Choroid plexus epithelial cell (primary cell): Measurements from ENCODE around the gene CEPT1.

Source experiments
- DNase-seq: peaks from one replicate; pipeline ENCODE4 v3.0.0-alpha.2; 2010; ENCODE audit warnings: low read depth
- H3K4me3 ChIP-seq: 2 replicates; pipeline ENCODE4 v1.5.1; 2011; ENCODE audit warnings: low read depth, mild to moderate bottlenecking, control low read depth, low read length, moderate library complexity
- CTCF ChIP-seq: conservative IDR thresholded peaks from 2 replicates; pipeline ENCODE4 v1.5.1; 2011; ENCODE audit warnings: low read depth, mild to moderate bottlenecking, control low read depth, inconsistent platforms, low read length, moderate library complexity

Gene CEPT1

GRCh38 chr1:111133866-111134265 is 6.2 kb upstream of the CEPT1 start:
- DNase-seq = no peak
- no peak for TF ChIP-seq CTCF
- no peak overlapping the region for H3K4me3 ChIP-seq

DNA sequence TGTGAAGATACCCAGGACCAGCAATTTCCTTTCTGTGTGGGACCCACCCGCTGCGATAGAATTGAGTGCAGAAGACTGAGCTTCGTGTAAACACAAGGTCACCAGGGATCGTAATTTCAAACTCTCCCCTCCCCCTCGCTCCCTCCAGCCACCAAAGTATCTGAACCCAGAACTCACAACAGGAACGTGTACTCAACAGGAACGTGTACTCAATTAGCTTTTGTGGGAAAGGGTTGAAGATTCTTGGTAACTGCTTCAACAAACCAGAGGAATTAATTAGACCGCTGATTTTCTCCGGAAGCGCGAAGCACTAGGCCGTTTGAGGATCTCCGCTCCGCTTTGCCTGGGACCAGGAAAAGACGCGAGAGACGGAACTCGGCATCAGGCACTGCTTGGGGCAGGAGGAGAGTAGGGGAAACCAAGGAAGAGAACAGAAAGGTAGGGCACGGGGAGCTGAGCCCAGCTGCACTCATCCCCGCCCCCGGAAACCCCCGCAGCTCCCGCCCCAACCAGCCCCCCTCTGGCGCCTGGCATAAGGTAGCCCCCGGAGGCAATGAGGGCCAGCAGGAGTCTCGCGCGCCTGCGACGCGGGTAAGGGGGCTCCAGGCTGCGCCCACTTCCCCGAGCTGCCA is 583 bp upstream of the CEPT1 start:
- peak; percentile 67 for DNase-seq
- H3K4me3 ChIP-seq = peak overlapping the region; percentile 86
- no peak for TF ChIP-seq CTCF

- no peak for TF ChIP-seq CTCF
- DNase-seq = peak; percentile 44
Observed at GRCh38 chr1:111140680-111140967, 601 bp downstream of the CEPT1 start.

GRCh38 chr1:111141245-111142220 is 1.5 kb downstream of the CEPT1 start:
- H3K4me3 ChIP-seq = peak overlapping the region; percentile 86
- no peak for TF ChIP-seq CTCF
- no peak for DNase-seq

More at GRCh38 chr1:111140680-111140967, 601 bp downstream of the CEPT1 start:
- peak overlapping the region; percentile 86 for H3K4me3 ChIP-seq

DNA sequence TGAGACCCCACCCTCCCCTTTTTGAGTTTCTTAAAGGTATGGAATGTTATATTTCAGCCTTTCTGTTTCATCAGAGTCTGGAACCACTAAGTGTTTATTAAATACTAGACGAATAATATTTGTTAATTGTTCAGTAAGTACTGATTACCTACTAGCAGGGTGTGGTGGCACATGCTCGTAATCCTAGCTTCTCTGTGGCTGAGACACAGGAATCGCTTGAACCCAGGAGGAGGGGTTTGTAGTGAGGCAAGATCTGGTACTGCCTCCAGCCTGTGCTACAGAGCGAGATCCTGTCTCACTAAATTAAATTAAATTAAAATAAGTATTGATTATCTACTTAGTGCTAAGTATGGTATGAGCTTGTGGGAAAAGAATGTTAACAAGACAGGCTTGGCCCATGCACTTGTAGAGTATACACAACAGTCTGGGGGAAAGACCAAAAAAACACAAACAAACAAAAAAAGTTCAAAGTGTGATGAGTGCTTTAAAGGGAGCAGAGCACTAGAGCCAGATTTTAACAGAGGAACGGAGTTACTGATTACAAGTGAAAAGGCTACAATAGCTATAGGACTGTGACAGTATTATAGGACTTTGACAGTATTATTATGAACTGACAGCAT is 2.4 kb downstream of the CEPT1 start:
- DNase-seq = peak; percentile 4
- no peak for TF ChIP-seq CTCF
- no peak overlapping the region for H3K4me3 ChIP-seq

DNA sequence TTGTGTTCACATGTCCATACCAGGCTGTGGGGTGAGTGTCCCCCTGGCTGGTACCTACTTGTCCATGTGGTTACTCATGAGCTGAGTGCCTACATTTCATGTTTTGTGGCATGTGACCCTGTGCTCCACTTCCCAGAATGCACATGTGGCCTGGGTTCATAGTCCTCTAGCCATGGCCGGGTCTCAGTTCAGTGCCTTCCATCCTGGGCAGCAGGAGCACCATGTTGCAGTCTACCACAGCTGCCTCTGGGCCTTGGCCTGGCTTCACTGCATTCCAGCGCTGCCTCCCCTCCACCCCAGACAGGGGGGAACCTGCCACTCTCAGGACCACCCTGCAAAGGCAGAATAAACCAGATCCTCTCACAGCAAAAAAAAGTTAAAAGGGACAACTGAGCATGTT is 5.5 kb downstream of the CEPT1 start:
- DNase-seq = no peak
- no peak for TF ChIP-seq CTCF
- no peak overlapping the region for H3K4me3 ChIP-seq
